IPS DF 6.9 (cell line): ENCODE results near the gene DOCK2.
"Not testable (repeated sequence)": the region's sequence is repeated elsewhere in the genome, so short reads cannot be mapped to it uniquely, and the experiment has no call there.

Experiments used
- DNase-seq: peaks from one replicate; pipeline ENCODE4 v3.0.0-alpha.2; 2013; ENCODE audit warnings: low read depth, low spot score
- H3K27ac ChIP-seq: one replicate; pipeline ENCODE4 v1.5.1; 2013; ENCODE audit warnings: low read length, control low read depth
- H3K27me3 ChIP-seq: 2 replicates; pipeline ENCODE4 v1.6.1; 2013; ENCODE audit warnings: mild to moderate bottlenecking, low read length; ENCODE audit not compliant: control insufficient read depth, insufficient read depth
- H3K36me3 ChIP-seq: 2 replicates; pipeline ENCODE4 v1.6.1; 2013; ENCODE audit warnings: low read length; ENCODE audit not compliant: control insufficient read depth, insufficient read depth
- H3K4me1 ChIP-seq: 2 replicates; pipeline ENCODE4 v1.6.1; 2013; ENCODE audit warnings: low read length; ENCODE audit not compliant: control insufficient read depth, insufficient read depth
- H3K4me3 ChIP-seq: 2 replicates; pipeline ENCODE4 v1.5.1; 2013; ENCODE audit warnings: mild to moderate bottlenecking, low read length
- H3K9me3 ChIP-seq: 2 replicates; pipeline ENCODE4 v1.6.1; 2013; ENCODE audit warnings: low read length, inconsistent platforms; ENCODE audit not compliant: control insufficient read depth, insufficient read depth
- WGBS: extraction: QIAGEN DNeasy Blood & Tissue Kit; methylation state at CpG from one replicate; pipeline ENCODE4 v1.1.7; 2013; ENCODE audit warnings: mixed read lengths, missing lambda C conversion rate; ENCODE audit not compliant: insufficient read length, insufficient coverage; 5-methylcytosine and 5-hydroxymethylcytosine counted together

DOCK2 gene

DNA sequence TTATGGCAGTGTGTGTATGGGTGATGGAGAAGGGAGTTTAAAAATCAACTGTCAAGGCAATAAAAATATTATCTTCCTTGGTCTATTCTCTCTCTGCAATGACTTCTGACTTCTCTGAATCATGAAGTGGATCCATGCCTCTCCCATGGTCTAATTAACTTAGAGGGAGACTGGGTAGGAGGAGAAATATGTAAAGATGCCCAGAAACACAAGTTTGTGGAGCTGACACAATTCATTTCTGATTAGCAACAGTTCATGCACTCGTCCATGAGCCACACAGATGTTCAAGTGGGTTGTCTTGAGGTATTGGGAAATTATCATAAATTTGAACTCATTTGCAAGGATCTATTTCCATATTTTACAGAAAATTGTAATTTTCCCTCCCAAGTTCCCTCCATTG is 305.1 kb downstream of the DOCK2 start:
- Histone ChIP-seq H3K27me3 (no peaks in the 10 kb centered on the region), H3K36me3 (no peaks in the 10 kb centered on the region), H3K9me3 (no peaks in the 10 kb centered on the region), H3K27ac (no peak overlapping the region), H3K4me3 (no peak overlapping the region), H3K4me1 (0 out of 2 replicates have a peak, but pooled peaks cover 3% of the 10 kb centered on the region)
- no CpG with 5 or more reads among the region's 1 CpG for WGBS
- no peak for DNase-seq

DNA sequence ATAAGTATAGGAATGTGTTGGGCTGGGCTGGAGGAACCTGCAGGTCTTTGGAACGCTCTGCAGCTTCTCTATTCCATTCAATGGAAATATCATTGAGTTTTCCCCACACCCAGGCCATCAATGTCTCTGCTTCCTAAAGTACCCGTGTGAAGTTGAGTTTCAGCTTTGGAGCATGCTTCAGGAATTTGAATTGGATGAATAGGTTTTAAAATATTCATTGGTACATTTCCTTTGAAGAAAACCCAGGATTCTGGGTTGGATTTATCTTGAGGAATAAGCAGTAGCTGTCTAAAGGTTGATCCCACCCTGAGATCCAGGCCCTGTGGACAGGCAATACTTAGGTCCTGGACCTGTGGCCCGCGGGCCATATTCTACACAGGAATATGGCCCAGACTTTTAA is 306.0 kb downstream of the DOCK2 start:
- no CpG with 5 or more reads among the region's 4 CpGs for WGBS

DNA sequence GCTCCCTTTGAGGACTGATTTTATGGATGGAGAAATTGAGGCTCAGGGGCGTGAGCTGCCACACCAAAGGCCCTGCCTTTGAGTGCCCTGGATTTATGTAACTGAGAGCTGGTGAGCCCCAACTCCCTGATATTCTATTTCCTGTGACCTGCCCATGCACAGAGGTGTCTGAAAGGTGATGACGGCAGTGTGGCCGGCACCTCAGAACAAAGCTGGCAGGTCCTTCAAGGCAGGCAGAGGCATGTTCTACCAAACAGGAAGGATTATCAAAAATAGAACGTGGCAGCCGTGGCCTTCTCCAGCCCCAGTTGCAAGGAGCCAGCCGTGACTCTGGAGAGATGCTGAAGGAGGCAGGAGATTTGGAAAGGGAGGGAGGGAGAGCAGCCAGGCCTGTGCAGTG is 307.0 kb downstream of the DOCK2 start:
- DNase-seq: no peak
- H3K4me3 ChIP-seq: no peak overlapping the region
- no CpG with 5 or more reads among the region's 6 CpGs for whole genome bisulfite sequencing
- no peaks in the 10 kb centered on the region for H3K36me3 ChIP-seq
- no peaks in the 10 kb centered on the region for H3K27me3 ChIP-seq
- no peaks in the 10 kb centered on the region for H3K9me3 ChIP-seq
- H3K4me1 ChIP-seq: 0 out of 2 replicates have a peak, but pooled peaks cover 5% of the 10 kb centered on the region
- no peak overlapping the region for H3K27ac ChIP-seq

More for the DNA sequence above, 306.0 kb downstream of the DOCK2 start:
- Histone ChIP-seq H3K4me3 (no peak overlapping the region), H3K27ac (no peak overlapping the region), H3K4me1 (0 out of 2 replicates have a peak, but pooled peaks cover 5% of the 10 kb centered on the region), H3K27me3 (no peaks in the 10 kb centered on the region), H3K9me3 (no peaks in the 10 kb centered on the region), H3K36me3 (no peaks in the 10 kb centered on the region)
- DNase-seq: no peak

DNA sequence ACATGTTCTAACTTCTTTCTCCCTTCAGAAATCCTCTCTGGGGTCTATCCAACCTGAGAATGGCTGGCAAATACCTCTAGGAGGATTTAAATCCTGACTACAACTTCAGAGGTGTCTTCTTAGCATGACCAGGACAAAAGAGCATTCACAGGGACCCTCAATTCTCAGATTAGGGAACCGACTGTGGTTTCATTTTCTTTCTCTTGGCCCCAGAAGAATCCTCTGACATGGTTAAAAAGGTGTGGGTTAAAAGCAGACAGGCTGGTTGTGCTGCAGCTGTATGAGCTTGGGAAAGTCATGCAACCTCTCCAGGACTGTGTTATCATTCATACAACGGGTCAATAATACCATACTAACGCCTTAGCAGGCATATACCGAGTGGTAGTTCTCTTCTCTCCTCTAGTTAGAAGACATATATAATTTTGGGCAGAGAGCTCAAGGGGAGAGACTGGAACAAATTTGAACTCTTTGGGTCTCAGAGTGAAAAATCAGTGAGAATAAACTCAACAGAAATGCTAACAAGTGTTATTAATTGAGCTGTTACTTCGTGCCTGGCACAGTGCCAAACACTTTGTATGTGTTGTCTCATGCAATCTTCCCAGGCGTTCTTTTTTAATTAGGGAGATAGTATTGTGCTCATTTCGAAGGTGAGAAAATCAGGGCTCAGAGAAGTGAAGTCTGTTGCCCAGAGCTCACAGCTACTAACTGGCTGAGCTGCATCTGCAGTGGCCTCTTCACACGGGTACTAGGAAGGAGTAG is 308.0 kb downstream of the DOCK2 start:
- no CpG with 5 or more reads among the region's 8 CpGs for WGBS
- DNase-seq: no peak
- no peak overlapping the region for H3K4me3 ChIP-seq
- no peaks in the 10 kb centered on the region for H3K27me3 ChIP-seq
- H3K36me3 ChIP-seq: no peaks in the 10 kb centered on the region
- 0 out of 2 replicates have a peak, but pooled peaks cover 5% of the 10 kb centered on the region for H3K4me1 ChIP-seq
- H3K9me3 ChIP-seq: no peaks in the 10 kb centered on the region
- H3K27ac ChIP-seq: no peak overlapping the region

DNA sequence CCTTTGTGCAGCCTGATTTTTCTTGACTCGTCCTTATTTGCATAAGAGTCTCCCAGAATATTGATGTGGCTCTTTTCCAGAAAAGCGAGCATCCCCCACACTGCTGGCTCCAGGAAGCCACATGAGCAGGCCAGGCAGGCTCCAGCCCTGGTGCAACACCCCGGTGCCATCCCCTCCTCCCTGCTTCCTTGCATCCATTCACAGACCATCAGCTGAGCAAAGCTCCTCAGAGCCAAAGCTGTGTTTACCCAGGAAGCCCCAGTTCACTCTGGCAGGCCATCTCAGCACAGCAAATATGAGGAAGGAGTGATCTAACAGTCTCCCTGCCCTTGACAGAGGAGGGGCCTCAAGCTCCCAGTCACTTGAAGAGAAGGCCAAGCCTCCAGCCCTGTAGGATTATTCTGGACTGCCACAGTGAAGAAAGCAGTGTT is 308.8 kb downstream of the DOCK2 start:
- Histone ChIP-seq H3K4me3 (no peak overlapping the region), H3K36me3 (no peaks in the 10 kb centered on the region), H3K27me3 (no peaks in the 10 kb centered on the region), H3K9me3 (no peaks in the 10 kb centered on the region), H3K4me1 (0 out of 2 replicates have a peak, but pooled peaks cover 5% of the 10 kb centered on the region), H3K27ac (no peak overlapping the region)
- DNase-seq: no peak
- WGBS: no CpG with 5 or more reads among the region's 3 CpGs

DNA sequence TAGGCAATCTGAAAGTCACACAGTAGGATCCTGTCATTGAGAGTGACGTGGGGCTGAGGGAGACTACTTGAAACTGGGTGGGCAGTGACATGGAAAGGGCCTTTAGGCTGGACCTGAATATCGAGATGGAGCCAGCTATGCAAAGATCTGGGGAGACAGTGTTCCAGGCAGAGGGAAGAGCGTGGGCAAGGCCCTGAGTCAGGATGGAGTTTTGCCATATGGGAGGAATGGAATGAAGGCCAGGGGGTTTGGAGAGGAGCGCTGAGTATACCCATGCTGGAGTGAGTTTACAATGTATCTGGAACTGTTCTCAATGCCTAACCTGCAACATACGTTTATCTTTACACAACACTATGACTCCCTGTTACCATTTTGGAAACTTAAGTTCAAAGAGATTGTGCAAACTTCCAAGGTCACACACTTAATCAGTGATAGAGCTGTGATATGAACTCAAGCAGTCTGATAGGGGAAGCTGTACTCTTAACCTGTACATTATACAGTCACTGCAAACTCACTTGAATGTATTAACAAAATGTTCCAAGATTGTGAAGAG is 309.7 kb downstream of the DOCK2 start:
- no peak overlapping the region for H3K27ac ChIP-seq
- DNase-seq: no peak
- no peaks in the 10 kb centered on the region for H3K9me3 ChIP-seq
- H3K27me3 ChIP-seq: no peaks in the 10 kb centered on the region
- H3K4me3 ChIP-seq: no peak overlapping the region
- H3K4me1 ChIP-seq: 0 out of 2 replicates have a peak, but pooled peaks cover 5% of the 10 kb centered on the region
- no CpG with 5 or more reads among the region's 5 CpGs for WGBS
- H3K36me3 ChIP-seq: no peaks in the 10 kb centered on the region

DNA sequence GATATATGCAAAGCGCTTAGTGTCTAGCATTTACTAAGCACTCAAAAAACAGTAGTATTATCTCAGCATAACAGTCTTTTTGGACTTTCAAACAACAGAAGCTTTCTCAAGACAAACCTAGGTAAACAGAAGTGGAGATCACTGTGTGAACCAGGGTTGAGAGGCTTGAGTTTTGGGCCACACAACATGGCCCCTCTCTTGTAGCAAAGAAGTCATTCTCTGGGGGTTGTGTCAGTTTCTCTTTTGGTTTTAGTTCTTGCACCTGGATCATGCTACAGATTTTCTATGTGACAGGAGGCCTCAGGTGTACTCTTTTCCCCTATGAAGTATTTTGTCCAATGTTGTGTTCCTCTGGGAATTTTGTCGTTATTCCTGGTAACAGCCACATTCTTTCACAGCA is 313.3 kb downstream of the DOCK2 start:
- H3K9me3 ChIP-seq: no peaks in the 10 kb centered on the region
- no peak overlapping the region for H3K27ac ChIP-seq
- H3K36me3 ChIP-seq: no peaks in the 10 kb centered on the region
- H3K27me3 ChIP-seq: no peaks in the 10 kb centered on the region
- no peak overlapping the region for H3K4me3 ChIP-seq
- no CpG with 5 or more reads among the region's 2 CpGs for WGBS
- DNase-seq: no peak
- 0 out of 2 replicates have a peak, but pooled peaks cover 5% of the 10 kb centered on the region for H3K4me1 ChIP-seq

DNA sequence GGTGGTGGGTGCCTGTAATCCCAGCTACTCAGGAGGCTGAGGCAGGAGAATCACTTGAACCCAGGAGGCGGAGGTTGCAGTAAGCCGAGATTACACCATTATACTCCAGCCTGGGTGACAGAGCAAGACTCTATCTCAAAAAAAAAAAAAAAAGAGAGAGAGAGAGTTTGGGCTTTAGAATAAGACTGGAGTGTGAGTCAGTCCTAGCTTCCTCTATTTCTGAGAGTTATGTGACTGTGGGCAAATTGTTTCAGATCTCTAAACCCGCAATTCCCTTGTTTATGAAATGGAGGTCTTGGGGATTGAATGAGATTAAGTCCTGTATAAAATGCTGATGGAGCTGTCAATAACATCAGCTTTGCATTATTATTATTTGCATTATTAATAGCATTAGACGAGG is 316.1 kb downstream of the DOCK2 start:
- not testable (repeated sequence) for H3K4me1 ChIP-seq, DNase-seq
- no CpG with 5 or more reads among the region's 4 CpGs for WGBS

DNA sequence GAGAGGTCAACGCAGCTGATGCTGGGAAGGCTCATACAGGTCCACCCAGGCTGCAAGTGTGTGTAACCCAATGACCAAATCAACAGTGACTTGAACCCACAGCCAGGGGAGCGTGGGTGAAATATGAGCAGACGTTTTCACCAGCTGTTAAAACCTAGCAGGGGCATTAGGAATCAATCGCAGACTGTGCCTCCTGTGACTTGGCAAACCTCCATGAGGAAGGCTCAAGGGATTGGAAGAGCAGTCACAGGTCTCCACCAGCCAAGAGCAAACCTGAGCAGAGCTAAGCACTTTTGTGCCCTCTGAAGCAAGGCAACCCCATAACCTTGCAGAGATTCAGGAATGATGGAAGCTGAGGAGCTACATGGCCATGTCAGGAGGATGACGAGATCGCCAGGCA is 317.7 kb downstream of the DOCK2 start:
- Histone ChIP-seq H3K4me1 (no peaks in the 10 kb centered on the region), H3K36me3 (no peaks in the 10 kb centered on the region), H3K9me3 (no peaks in the 10 kb centered on the region), H3K27ac (no peak overlapping the region), H3K4me3 (no peak overlapping the region), H3K27me3 (no peaks in the 10 kb centered on the region)
- no CpG with 5 or more reads among the region's 6 CpGs for WGBS
- DNase-seq: no peak

More for the DNA sequence above, 316.1 kb downstream of the DOCK2 start:
- H3K4me3 ChIP-seq, H3K36me3 ChIP-seq, H3K9me3 ChIP-seq, H3K27ac ChIP-seq, H3K27me3 ChIP-seq: not testable (repeated sequence)

DNA sequence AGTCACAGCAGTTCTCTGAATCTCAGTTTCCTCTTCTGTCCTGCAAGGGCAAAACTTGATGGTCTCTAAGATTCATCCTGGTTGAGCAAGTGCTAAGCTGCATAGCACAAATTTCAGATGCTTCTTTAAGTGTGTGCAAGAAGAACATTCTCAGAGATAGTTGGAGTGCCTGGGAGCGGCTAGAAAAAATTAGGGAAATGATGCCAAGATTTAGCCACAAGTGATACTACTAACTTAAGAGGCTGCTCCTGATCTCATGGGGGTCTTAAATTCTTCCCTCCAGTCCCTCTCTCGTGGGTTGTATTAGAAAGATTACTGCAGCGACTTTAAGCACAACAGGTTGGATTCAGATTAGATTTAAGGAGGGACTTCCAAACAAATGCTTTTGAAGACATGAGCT is 319.1 kb downstream of the DOCK2 start:
- Histone ChIP-seq H3K4me1 (no peaks in the 10 kb centered on the region), H3K36me3 (no peaks in the 10 kb centered on the region), H3K27me3 (no peaks in the 10 kb centered on the region), H3K27ac (no peak overlapping the region), H3K9me3 (no peaks in the 10 kb centered on the region), H3K4me3 (no peak overlapping the region)
- DNase-seq: no peak
- WGBS: no CpG with 5 or more reads among the region's 3 CpGs

DNA sequence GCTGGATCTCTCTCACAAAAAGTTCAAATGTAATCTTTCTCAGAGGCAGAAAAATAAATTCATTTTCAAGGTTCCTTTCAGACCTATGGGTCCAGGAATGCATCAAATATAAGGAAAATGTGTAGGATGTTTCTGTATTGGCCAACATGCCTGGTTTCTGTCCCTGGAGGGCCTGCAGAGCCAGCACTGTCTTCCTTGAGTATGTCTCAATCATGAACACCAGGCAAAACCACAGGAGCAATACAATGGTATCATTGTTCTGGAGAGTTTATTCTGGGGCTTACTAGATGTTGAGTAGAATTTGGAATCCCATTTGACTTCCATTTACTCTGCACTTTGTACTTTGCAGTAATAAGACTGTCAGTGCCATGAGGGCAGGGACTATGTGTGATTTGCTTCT is 319.7 kb downstream of the DOCK2 start:
- Histone ChIP-seq H3K36me3 (no peaks in the 10 kb centered on the region), H3K27me3 (no peaks in the 10 kb centered on the region), H3K4me1 (no peaks in the 10 kb centered on the region), H3K4me3 (no peak overlapping the region), H3K9me3 (no peaks in the 10 kb centered on the region), H3K27ac (no peak overlapping the region)
- DNase-seq: no peak
